ENCODE results near the gene ADAMTS10. TPM values are rescaled to one million over a fixed set of nuclear protein-coding genes. Genes with fewer than 3 reads are reported as not detected.

Gene ADAMTS10
- total RNA-seq, 1 experiment from 2014 or later: 26.5 TPM

GRCh38 chr19:8589177-8589714 lies 21.3 kb downstream of the ADAMTS10 start:
- WGBS (ENCODE audit: extremely low coverage, insufficient read length, low lambda C conversion rate): no CpG with 5 or more reads among the region's 32 CpGs
- H3K4me2 ChIP-seq (ENCODE audit: insufficient read depth, insufficient read length, low read length): no peak overlapping the region
- H2BK12ac ChIP-seq (ENCODE audit: insufficient read length, low read depth, low read length): no peak overlapping the region
- no peak overlapping the region for H3K56ac ChIP-seq (ENCODE audit: insufficient read length, low read depth, low read length)
- H3T11ph ChIP-seq (ENCODE audit: low read length): no peak overlapping the region
- H3K27me3 ChIP-seq (ENCODE audit: insufficient read depth, low read length): no peaks in the 10 kb centered on the region; the same call in 1 of the 2 replicates
- H4K5ac ChIP-seq (ENCODE audit: insufficient read length, low read depth, low read length): no peak overlapping the region
- TF ChIP-seq CTCF (conservative IDR thresholded peaks at IDR 0.05): no peak
- no peak for DNase-seq
- no peak overlapping the region for H3K23ac ChIP-seq (ENCODE audit: insufficient read length, low read depth, low read length)
- no peak overlapping the region for H2BK15ac ChIP-seq (ENCODE audit: low read depth, low read length)
- no peak overlapping the region for H3K4ac ChIP-seq (ENCODE audit: low read depth, low read length)
- no peak overlapping the region for H3K4me3 Mint-ChIP-seq
- no peaks in the 10 kb centered on the region for H4K20me1 ChIP-seq (ENCODE audit: control insufficient read depth, insufficient read depth, insufficient read length)
- peaks cover 6% of the 10 kb centered on the region for H3K23me2 ChIP-seq (ENCODE audit: insufficient read length, low read depth, low read length, poor library complexity, severe bottlenecking)
- no peak overlapping the region for H2BK5ac ChIP-seq (ENCODE audit: insufficient read length, low read length)
- H2AFZ ChIP-seq (ENCODE audit: low read length): no peak overlapping the region
- H2AK5ac ChIP-seq (ENCODE audit: insufficient read length, low read length): no peak overlapping the region
- H3K27me3 Mint-ChIP-seq (ENCODE audit: low read depth): peaks cover 51% of the 10 kb centered on the region
- H3K14ac ChIP-seq (ENCODE audit: insufficient read depth, low read length): no peak overlapping the region
- H3K27ac Mint-ChIP-seq: no peak overlapping the region
- no peak overlapping the region for H4K91ac ChIP-seq (ENCODE audit: insufficient read length, low read depth, low read length)
- no peaks in the 10 kb centered on the region for H3K79me1 ChIP-seq (ENCODE audit: insufficient read depth, low read depth, low read length, poor library complexity, severe bottlenecking)
- H3K18ac ChIP-seq (ENCODE audit: insufficient read length, low read depth, low read length): no peak overlapping the region
- H3K27ac ChIP-seq (ENCODE audit: insufficient read length, low read depth, low read length): no peak overlapping the region
- no peaks in the 10 kb centered on the region for H3K4me1 ChIP-seq (ENCODE audit: insufficient read depth, low read length)
- no peaks in the 10 kb centered on the region for H3K79me2 ChIP-seq (ENCODE audit: insufficient read depth, low read length)
- H3K36me3 Mint-ChIP-seq (ENCODE audit: insufficient read depth in 1 of 3, low read depth in 3 of 3): peaks cover 0 to 9% (median 8%) of the 10 kb centered on the region in 3 experiments; a peak in 4 of 7 replicates
- H3K4me1 Mint-ChIP-seq: peaks cover 5 to 18% of the 10 kb centered on the region in 2 experiments
- no peak overlapping the region for H2BK20ac ChIP-seq (ENCODE audit: low read depth, low read length, poor library complexity, severe bottlenecking)
- no peak overlapping the region for H3K9ac ChIP-seq (ENCODE audit: extremely low read depth, insufficient read length, low read length)
- no peaks in the 10 kb centered on the region for H3K9me3 ChIP-seq (ENCODE audit: control insufficient read depth, low read depth, low read length)
- peaks cover 9% of the 10 kb centered on the region in 2 experiments; a peak in 2 of 5 replicates for H3K9me3 Mint-ChIP-seq
- H4K8ac ChIP-seq (replicated peaks; ENCODE audit: insufficient read length, low read depth, low read length): no peak overlapping the region
- no peak overlapping the region for H2BK120ac ChIP-seq (ENCODE audit: low read depth, low read length, poor library complexity, severe bottlenecking)

Data from H9 (cell line).